HG02623 (cell line): ENCODE data around the gene INHBC.
A peak's percentile ranks its signal among the peaks of the same experiment; 100 is the strongest.

Experiments used
- ATAC-seq: cut with Tn5 transposase; IDR thresholded peaks from one replicate; pipeline ENCODE4 v1.9.1; 2021; ENCODE audit warnings: moderate library complexity; ENCODE audit not compliant: unreplicated experiment

The INHBC gene

GRCh38 chr12:57452937-57453509 is 18.4 kb downstream of the INHBC start:
- no peak for ATAC-seq

GRCh38 chr12:57454213-57454565 is 19.6 kb downstream of the INHBC start:
- no peak for ATAC-seq

GRCh38 chr12:57454566-57455373 is 20.2 kb downstream of the INHBC start, which contains the start of gene INHBE:
Gene INHBE (plus strand): TSS chr12:57455307. CDS start chr12:57455537, 230 bp downstream.
- ATAC-seq, result no peak

DNA sequence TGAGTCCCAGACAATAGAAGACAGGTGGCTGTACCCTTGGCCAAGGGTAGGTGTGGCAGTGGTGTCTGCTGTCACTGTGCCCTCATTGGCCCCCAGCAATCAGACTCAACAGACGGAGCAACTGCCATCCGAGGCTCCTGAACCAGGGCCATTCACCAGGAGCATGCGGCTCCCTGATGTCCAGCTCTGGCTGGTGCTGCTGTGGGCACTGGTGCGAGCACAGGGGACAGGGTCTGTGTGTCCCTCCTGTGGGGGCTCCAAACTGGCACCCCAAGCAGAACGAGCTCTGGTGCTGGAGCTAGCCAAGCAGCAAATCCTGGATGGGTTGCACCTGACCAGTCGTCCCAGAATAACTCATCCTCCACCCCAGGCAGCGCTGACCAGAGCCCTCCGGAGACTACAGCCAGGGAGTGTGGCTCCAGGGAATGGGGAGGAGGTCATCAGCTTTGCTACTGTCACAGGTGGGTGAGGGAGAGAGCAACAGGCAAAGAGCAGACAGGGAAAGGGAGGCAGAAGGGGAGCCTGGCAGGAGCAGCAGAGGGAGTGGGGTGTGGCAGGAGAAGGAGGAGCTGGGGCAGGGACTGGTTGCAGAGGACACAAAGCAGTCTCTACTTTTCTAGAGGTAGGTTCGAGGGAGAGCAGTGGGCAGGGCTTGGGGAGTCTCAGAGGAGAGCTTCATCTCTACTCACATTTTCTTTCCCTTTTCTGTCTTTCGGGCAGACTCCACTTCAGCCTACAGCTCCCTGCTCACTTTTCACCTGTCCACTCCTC is 21.0 kb downstream of the INHBC start:
- ATAC-seq, result no peak

- no peak for ATAC-seq
Observed at GRCh38 chr12:57456145-57456700, 21.6 kb downstream of the INHBC start.

DNA sequence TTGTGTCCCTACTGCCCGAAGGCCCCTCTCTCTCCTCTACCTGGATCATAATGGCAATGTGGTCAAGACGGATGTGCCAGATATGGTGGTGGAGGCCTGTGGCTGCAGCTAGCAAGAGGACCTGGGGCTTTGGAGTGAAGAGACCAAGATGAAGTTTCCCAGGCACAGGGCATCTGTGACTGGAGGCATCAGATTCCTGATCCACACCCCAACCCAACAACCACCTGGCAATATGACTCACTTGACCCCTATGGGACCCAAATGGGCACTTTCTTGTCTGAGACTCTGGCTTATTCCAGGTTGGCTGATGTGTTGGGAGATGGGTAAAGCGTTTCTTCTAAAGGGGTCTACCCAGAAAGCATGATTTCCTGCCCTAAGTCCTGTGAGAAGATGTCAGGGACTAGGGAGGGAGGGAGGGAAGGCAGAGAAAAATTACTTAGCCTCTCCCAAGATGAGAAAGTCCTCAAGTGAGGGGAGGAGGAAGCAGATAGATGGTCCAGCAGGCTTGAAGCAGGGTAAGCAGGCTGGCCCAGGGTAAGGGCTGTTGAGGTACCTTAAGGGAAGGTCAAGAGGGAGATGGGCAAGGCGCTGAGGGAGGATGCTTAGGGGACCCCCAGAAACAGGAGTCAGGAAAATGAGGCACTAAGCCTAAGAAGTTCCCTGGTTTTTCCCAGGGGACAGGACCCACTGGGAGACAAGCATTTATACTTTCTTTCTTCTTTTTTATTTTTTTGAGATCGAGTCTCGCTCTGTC is 22.3 kb downstream of the INHBC start:
- no peak for ATAC-seq

GRCh38 chr12:57458665-57459054 is 24.1 kb downstream of the INHBC start:
- ATAC-seq, result no peak

DNA sequence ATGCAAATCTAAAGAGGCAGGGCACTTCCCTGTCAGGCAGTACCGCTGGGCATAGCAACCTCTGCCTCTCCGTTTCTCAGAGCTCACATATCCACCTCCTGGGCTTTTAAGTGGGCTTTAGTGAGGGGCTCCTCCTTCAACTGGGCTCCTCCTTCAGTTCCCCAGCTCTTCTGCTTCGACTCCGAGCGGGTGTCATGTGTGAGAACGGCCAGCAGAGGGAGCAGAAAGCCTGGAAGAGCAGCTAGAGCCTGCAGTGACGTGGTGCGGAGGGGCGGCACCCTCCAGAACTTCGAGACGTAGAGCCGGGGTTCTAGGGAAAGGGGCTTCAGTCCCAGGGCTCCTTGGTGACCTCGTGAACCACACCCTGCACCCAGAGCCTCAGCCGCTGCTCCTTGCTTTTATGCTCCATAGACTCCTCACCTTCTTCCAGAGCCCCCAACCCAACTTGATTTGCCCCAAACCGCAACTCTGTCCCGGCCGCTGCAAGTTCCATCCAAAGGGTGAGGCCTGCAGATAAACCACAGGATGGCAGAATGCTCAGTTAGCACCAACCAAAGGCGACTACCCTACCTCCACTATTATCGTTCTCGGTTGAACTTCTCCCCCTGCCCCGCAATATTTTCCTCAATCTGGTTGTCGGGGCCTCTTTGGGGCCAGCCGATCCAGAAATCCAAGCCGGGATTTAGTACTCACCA is 24.6 kb downstream of the INHBC start:
- ATAC-seq, result peak; percentile 43

- no peak for ATAC-seq
Observed at GRCh38 chr12:57459750-57460467, 25.3 kb downstream of the INHBC start, which contains the start of gene GLI1. Gene GLI1 (plus strand): TSS chr12:57459785. CDS start chr12:57463692, 3,907 bp downstream.

- no peak for ATAC-seq
Observed at GRCh38 chr12:57460468-57460784, 25.8 kb downstream of the INHBC start.

DNA sequence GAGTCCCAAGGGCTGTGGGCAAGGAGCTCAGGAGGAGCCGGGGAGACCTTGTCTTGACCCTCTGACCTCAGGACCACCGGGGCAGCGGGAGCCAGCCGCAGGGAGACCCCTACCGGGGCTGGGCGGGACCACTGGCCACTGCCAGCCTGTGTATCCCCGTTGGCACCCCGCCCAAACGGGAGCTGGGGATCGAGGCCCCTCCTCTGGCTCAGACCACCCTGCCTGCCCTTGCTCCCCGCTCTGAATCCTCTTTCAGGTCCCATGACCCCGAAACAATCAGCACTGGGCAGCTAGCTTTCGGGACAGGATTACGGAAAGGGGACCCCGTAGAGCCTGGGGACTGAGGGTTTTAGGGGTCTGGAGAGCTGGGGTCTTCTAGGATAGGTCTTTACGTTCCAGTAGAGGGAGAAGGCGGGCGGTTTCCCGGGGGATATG is 26.3 kb downstream of the INHBC start:
- ATAC-seq, result no peak

DNA sequence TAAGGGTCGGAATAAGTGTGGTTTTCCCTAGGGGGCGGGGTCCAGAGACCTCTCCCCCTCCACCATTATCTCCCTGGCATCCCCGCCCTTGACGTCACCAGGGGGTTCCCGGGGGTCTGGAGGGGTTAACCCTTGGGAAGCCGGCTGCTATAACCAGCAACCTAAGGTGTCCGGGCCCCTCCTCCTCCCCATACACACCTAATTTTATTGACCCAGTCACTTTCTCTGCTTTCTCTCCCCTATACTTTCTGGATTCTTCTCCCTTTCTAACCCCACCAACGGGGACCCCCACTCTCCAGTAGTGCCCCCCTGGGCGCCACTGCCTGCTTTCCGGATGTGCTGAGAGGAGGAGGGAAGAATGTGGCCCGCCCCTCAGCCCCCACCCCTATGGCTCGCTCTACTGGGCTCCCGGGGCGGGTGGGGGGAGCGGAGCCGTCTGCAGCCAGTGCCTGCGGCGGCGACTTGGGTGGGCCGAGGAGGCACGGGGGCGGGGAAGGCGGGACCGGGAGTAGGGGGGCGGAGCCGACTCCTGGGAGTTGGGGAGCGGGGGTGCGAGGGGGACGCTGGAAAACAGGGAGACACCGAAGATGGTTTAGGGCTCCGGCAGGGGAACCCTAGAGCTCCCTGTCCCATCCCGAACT is 26.8 kb downstream of the INHBC start:
- ATAC-seq, result no peak

GRCh38 chr12:57461917-57462250 is 27.3 kb downstream of the INHBC start:
- no peak for ATAC-seq

DNA sequence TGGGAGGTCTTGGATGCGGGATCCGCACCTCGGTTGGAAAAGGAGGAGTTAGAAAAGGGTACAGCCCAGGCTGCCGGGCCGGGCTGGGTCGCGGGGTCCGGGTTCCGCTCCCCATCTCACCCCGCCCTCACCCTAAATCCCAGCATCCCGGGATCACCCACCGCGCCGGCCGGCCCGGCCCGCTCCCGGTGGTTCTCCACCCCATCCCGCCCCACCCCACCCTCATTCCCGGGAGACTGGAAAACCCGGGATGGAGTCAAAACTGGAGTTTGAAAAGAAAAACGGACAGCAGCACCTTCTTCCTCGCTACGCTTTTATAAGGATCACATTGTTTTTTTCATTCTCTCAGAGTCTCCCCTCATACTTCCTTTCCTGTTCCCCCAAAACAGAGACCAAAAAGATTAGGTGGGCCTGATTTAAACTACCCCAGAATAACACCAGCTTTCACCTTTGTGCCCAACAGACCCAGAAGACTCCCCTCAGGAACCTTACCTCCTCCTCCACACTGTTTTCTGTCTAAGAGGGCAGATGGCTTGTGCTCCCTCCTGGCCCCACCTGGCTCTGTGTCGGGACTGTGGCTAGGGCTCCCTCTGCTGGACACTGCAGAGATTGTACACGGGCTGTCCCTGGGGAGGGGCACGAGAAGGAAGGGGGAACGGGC is 27.8 kb downstream of the INHBC start:
- ATAC-seq, result peak; percentile 82

GRCh38 chr12:57462912-57463253 is 28.3 kb downstream of the INHBC start:
- no peak for ATAC-seq

GRCh38 chr12:57464569-57464968 is 30.0 kb downstream of the INHBC start:
- ATAC-seq, result no peak

- no peak for ATAC-seq
Observed at GRCh38 chr12:57465030-57465746, 30.6 kb downstream of the INHBC start.
